ENCODE results near the gene MINAR2. TPM values are rescaled to one million over a fixed set of nuclear protein-coding genes. Genes with fewer than 3 reads are reported as not detected.

The MINAR2 gene
- total and polyA plus RNA-seq, 9 of the 15 experiments (the other 6 are each of a cell fraction or from before 2014, with no cell fraction given) = not detected

DNA sequence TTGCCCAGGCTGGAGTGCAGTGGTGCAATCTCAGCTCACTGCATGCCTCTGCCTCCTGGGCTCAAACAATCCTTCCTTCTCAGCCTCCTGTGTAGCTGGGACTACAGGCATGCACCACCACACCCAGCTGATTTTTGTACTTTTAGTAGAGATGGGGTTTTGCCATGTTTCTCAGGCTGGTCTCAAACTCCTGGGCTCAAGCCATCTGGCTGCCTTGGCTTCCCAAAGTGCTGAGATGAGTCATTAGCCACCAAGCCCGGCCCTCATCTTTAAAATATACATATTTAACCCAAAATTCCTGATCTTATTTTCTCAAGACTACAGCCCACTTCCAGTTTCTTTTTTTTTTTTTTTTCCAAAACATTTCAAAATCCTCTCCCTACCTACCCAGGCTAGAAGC lies 31.7 kb upstream of the MINAR2 start (continued):
- TF ChIP-seq, protein P1, sequence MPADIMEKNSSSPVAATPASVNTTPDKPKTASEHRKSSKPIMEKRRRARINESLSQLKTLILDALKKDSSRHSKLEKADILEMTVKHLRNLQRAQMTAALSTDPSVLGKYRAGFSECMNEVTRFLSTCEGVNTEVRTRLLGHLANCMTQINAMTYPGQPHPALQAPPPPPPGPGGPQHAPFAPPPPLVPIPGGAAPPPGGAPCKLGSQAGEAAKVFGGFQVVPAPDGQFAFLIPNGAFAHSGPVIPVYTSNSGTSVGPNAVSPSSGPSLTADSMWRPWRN (IDR thresholded peaks at IDR 0.05; ENCODE audit: low read depth) = no peak
- TF ChIP-seq ZNF551 (CRISPR knock-in tag; IDR thresholded peaks at IDR 0.05) (no peak), CHD4 (IDR thresholded peaks at IDR 0.05; ENCODE audit: insufficient read depth, insufficient replicate concordance, low read depth, low read length, poor library complexity, severe bottlenecking) (no peak), SP1 (CRISPR knock-in tag; IDR thresholded peaks at IDR 0.05) (no peak), HSF4 (CRISPR knock-in tag; IDR thresholded peaks at IDR 0.05; ENCODE audit: borderline replicate concordance) (no peak), L3MBTL2 (IDR thresholded peaks at IDR 0.05) (no peak), BCOR (IDR thresholded peaks at IDR 0.05) (no peak)

DNA sequence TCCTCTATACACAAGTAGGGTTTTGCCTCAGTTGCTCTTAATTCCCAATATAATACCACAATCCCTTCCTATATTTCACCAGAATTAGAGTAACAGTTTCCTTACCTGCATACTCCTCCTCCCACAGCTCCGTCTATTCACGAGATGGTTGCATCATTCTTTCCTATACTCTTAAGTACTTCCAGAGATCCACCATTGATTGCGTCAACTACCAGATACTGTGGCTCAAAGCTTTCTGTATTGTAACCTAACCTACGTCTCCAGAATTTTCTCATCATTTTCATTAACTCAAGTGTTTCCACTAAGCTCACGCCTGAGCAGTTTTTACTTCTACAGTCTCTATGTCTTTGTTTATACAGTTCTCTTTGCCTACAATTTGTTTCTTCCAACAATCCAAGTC lies 31.2 kb upstream of the MINAR2 start:
- ATAC-seq (no peak), DNase-seq (ENCODE audit: extremely low read depth in 1 of 4, low spot score in 3 of 4) (no peak), FAIRE-seq (no peak)
- H3K9me1 ChIP-seq (ENCODE audit: control insufficient read depth, insufficient read depth, low read length) = no peaks in the 10 kb centered on the region
- H3K27me3 ChIP-seq (ENCODE audit: control insufficient read depth in 2 of 2, insufficient read depth in 2 of 2, low read length in 2 of 2) = no peaks in the 10 kb centered on the region
- no peaks in the 10 kb centered on the region for H3K79me2 ChIP-seq (ENCODE audit: control insufficient read depth, insufficient read depth, low read length)
- intact Hi-C loops (cut with micrococcal nuclease) = no loop called here
- H3K9me3 ChIP-seq (replicated peaks; ENCODE audit: control insufficient read depth, insufficient read depth, low read depth, low read length) = no peaks in the 10 kb centered on the region
- 0% methylated on average over 5 of the region's 5 CpGs for WGBS (ENCODE audit: insufficient coverage, low coverage, missing lambda C conversion rate)
- no TSS peak for BruUV-seq (replicated peaks)
- no peak overlapping the region for H3K4me2 ChIP-seq (ENCODE audit: insufficient read depth, low read length)
- no peak overlapping the region for H3K9ac ChIP-seq (ENCODE audit: insufficient read depth in 1 of 2, low read depth in 2 of 2, low read length in 2 of 2)
- no peak overlapping the region for H3K27ac ChIP-seq (ENCODE audit: extremely low read depth, low read depth, low read length)
- no peak overlapping the region for H3K4me3 ChIP-seq
- H4K20me1 ChIP-seq (replicated peaks; ENCODE audit: control insufficient read depth, insufficient read depth, low read length) = no peaks in the 10 kb centered on the region
- in situ Hi-C loops (cut with MboI) = no loop called here
- CTCF ChIA-PET (ENCODE audit: low intra/inter-chr PET ratio) = no interaction called here
- H2AFZ ChIP-seq (ENCODE audit: low read depth, low read length) = no peak overlapping the region
- no peaks in the 10 kb centered on the region for H3K36me3 ChIP-seq (ENCODE audit: control insufficient read depth, insufficient read depth, low read length)
- POLR2A ChIA-PET = no interaction called here
- H3K4me1 ChIP-seq (replicated peaks in 1 of 2; ENCODE audit: control insufficient read depth in 2 of 2, insufficient read depth in 2 of 2, low read length in 2 of 2) = no peaks in the 10 kb centered on the region
- TF ChIP-seq CBX2 (IDR thresholded peaks at IDR 0.05; ENCODE audit: insufficient read depth, low read length, poor library complexity, severe bottlenecking) (no peak), HDAC1 (IDR thresholded peaks at IDR 0.05) (no peak), POLR3A (IDR thresholded peaks at IDR 0.05; ENCODE audit: borderline replicate concordance, extremely low read depth, insufficient read depth, insufficient read length) (no peak), POLR2H (tag; IDR thresholded peaks at IDR 0.05; ENCODE audit: low read depth) (no peak), ZNF551 (CRISPR knock-in tag; IDR thresholded peaks at IDR 0.05) (no peak), MCM5 (IDR thresholded peaks at IDR 0.05; ENCODE audit: low read depth) (no peak), ZNF239 (CRISPR knock-in tag; IDR thresholded peaks at IDR 0.05) (no peak), RHOXF2B (CRISPR knock-in tag; conservative IDR thresholded peaks at IDR 0.05) (no peak), POLR2AphosphoS5 (IDR thresholded peaks at IDR 0.05; ENCODE audit: control insufficient read depth, insufficient read depth, low read depth, low read length) (no peak), ZZZ3 (IDR thresholded peaks at IDR 0.05) (no peak), SPI1 (IDR thresholded peaks at IDR 0.05; ENCODE audit: borderline replicate concordance, low read depth, low read length) (no peak), NR4A1 (CRISPR knock-in tag; IDR thresholded peaks at IDR 0.05) (no peak), NR4A1 (tag; IDR thresholded peaks at IDR 0.05) (no peak), NRF1 (conservative IDR thresholded peaks at IDR 0.05 in 1 of 2, IDR thresholded peaks at IDR 0.05 in 1 of 2) (no peak), CREB1 (IDR thresholded peaks at IDR 0.05) (no peak), CREB1 (CRISPR knock-in tag; IDR thresholded peaks at IDR 0.05) (no peak), GATA2 (CRISPR knock-in tag; IDR thresholded peaks at IDR 0.05) (no peak)
- TF ChIP-seq, protein P2, sequence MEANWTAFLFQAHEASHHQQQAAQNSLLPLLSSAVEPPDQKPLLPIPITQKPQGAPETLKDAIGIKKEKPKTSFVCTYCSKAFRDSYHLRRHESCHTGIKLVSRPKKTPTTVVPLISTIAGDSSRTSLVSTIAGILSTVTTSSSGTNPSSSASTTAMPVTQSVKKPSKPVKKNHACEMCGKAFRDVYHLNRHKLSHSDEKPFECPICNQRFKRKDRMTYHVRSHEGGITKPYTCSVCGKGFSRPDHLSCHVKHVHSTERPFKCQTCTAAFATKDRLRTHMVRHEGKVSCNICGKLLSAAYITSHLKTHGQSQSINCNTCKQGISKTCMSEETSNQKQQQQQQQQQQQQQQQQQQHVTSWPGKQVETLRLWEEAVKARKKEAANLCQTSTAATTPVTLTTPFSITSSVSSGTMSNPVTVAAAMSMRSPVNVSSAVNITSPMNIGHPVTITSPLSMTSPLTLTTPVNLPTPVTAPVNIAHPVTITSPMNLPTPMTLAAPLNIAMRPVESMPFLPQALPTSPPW (CRISPR knock-in tag; IDR thresholded peaks at IDR 0.05) = no peak
